Measurements from ENCODE around the gene PPP1R14C.

DNA sequence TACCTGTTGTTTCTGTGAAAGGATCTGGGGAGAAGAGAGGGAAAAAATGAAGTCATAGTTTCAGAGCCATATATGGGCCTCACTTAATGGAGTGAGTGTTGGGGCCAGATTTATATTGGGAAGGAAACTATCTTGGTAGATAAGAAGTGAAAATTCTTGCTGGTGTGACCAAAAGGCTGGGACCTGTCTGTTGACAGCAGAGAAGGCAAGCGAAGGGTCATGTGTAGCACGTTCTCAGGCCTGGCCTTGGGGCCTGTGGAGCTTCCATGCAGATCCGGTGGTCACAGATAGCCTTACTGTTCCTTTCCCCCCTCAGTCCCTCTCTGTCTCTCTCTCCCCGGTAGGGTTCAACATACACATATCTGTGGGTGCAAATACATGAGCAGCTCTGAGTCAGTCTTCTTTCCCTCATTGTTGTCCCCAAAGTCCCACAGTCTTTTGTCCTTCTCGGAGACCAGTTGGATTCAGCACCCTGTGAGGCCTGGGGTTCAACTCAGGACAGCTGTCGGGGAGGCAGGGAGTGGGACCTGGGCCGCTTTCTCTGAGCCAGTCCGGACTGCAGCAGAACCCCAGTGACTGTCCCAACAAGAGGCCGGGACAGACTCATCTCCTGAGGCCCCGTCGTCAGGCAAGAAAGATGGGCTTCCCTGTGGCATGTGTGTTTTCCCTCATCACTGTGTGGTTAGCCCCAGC is 34.6 kb downstream of the PPP1R14C start:
- TF ChIP-seq, protein P1, sequence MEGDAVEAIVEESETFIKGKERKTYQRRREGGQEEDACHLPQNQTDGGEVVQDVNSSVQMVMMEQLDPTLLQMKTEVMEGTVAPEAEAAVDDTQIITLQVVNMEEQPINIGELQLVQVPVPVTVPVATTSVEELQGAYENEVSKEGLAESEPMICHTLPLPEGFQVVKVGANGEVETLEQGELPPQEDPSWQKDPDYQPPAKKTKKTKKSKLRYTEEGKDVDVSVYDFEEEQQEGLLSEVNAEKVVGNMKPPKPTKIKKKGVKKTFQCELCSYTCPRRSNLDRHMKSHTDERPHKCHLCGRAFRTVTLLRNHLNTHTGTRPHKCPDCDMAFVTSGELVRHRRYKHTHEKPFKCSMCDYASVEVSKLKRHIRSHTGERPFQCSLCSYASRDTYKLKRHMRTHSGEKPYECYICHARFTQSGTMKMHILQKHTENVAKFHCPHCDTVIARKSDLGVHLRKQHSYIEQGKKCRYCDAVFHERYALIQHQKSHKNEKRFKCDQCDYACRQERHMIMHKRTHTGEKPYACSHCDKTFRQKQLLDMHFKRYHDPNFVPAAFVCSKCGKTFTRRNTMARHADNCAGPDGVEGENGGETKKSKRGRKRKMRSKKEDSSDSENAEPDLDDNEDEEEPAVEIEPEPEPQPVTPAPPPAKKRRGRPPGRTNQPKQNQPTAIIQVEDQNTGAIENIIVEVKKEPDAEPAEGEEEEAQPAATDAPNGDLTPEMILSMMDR (IDR thresholded peaks at IDR 0.05; ENCODE audit: extremely low read depth in 1 of 2, insufficient read depth in 1 of 2, low read depth in 1 of 2, low read length in 2 of 2): no peak
- TF ChIP-seq EZH2 (IDR thresholded peaks at IDR 0.05; ENCODE audit: borderline replicate concordance, low read depth, low read length, severe bottlenecking) (no peak), POLR2AphosphoS5 (IDR thresholded peaks at IDR 0.05; ENCODE audit: insufficient read depth, low read depth, low read length) (no peak), FOS (IDR thresholded peaks at IDR 0.05; ENCODE audit: borderline replicate concordance, insufficient read depth, low read length) (no peak), JUN (IDR thresholded peaks at IDR 0.05; ENCODE audit: borderline replicate concordance, insufficient read depth, insufficient read length, low read depth) (no peak), GATA2 (IDR thresholded peaks at IDR 0.05; ENCODE audit: insufficient read depth, insufficient read length, low read depth, low read length) (no peak), POLR2A (IDR thresholded peaks at IDR 0.05; ENCODE audit: low read depth, low read length) (no peak)
- TF ChIP-seq, protein P2, sequence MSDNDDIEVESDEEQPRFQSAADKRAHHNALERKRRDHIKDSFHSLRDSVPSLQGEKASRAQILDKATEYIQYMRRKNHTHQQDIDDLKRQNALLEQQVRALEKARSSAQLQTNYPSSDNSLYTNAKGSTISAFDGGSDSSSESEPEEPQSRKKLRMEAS (IDR thresholded peaks at IDR 0.05; ENCODE audit: insufficient read depth, insufficient read length): no peak

Data from endothelial cell of umbilical vein (primary cell).